GM19438 (cell line): ENCODE measurements around the gene C6orf62.
"Not testable (repeated sequence)": the region's sequence is repeated elsewhere in the genome, so short reads cannot be mapped to it uniquely, and the experiment has no call there.

Experiments
- ATAC-seq: cut with Tn5 transposase; IDR thresholded peaks from one replicate; pipeline ENCODE4 v1.9.1; 2021; ENCODE audit warnings: low read depth; ENCODE audit not compliant: unreplicated experiment

Gene C6orf62

DNA sequence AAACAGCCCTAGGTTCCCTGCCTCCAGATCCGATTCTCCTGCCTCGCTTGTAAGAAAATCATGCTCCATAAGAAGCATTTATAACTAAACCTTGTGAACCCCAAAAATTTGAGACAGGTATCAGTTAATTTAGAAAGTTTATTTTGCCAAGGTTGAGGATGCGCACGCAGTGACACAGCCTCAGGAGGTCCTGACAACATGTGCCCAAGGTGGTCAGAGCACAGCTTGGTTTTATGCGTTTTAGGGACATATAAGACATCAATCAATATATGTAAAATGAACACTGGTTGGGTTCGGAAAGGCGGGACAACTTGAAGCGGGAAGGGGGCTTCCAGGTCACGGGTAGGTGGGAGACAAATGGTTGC, 50.0 kb downstream of the C6orf62 start:
- no peak for ATAC-seq

DNA sequence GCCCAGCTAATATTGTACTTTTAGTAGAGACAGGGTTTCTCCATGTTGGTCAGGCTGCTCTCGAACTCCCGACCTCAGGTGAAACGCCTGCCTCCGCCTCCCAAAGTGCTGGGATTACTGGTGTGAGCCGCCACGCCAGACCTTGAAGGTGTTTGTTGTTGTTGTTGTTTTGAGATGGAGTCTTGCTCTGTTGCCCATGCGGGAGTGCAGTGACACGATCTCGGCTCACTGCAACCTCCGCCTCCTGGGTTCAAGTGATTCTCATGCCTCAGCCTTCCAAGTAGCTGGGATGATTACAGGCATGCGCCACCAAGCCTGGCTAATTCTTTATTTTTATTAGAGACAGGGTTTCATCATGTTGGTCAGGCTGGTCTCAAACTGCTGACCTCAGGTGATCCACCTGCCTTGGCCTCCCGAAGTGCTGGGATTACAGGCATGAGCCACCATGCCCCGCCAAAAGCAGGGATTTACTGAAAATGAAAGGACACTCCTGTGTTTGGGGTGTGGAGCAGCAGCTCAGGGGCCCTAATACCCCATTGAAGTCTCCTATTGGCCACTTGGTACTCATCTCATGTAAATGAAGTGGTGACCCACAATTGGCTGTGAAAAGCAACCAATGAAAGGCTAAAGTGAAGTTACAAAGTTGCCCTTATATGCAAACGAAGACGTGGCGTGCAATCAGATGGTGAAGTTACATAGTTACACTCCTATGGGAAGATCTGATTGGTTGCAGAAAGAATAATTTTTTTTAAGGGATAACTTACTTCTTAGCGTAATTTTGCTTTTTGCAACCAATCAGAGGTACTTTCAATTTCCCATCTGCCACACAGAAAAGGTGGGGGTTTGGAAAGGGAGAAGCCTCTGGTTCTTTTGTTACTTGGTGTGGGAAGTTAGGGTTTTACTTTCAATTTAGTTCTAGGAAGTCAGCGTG, 50.6 kb downstream of the C6orf62 start:
- not testable (repeated sequence) for ATAC-seq

DNA sequence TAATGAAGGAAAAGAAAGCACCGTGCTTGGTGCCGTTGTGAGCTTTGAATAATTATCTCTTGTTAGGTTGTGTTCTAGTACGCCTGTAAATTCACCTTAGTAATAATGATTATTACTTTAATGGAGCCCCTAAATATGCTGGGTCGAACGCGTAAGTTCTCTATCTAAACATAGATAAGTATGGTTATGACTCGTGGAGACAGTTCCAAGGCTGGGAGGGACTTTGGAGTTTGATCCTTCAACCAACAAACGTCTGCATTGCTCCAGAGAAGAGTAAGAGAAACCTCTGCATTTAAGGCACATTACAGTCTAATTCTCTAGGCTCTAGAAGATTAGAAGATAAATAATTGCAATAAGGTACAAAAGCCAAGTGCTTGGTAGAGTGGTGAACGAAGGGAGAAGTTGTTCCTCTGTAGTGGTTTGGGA, 51.6 kb downstream of the C6orf62 start:
- ATAC-seq, result no peak

DNA sequence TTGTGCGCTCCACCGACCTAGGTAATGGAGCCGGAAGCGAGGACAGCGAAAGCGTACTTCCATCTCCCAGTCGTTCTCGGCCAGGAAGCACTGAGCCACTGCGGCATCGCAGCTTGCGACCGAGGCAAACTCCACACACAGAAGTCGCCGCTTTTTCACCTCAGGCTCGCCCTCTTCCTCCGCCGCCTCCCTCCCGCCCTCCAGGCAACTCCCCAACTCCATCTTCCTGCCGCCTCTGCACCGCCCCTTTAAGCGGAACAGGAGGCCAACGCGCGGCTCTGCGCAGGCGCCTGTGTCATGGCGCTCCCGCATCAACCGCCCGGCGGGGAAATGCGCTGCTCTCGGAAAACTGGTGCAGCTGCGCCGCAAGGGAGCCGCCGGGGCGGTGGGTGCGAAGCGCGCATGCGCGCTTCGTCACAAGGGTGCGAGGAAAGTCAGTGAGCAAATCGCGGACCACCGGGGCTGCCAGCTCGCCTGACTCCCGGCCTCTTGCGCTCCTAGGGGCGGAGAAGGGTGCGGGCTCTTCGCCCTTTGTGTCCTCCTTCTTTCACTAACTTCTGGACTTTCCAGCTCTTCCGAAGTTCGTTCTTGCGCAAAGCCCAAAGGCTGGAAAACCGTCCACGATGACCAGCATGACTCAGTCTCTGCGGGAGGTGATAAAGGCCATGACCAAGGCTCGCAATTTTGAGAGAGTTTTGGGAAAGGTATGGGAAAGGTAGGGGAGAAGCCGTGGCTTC, 52.1 kb downstream of the C6orf62 start, which contains the start of the genes ACOT13 and TDP2:
Gene ACOT13 (plus strand): TSS at position 437 of the 737 bp plus-strand sequence. CDS start 187 bp downstream, at position 624.
Gene TDP2 (minus strand): TSS at position 259 of the 737 bp plus-strand sequence. CDS start 37 bp downstream, at position 222.
- ATAC-seq, result peak; percentile 93

DNA sequence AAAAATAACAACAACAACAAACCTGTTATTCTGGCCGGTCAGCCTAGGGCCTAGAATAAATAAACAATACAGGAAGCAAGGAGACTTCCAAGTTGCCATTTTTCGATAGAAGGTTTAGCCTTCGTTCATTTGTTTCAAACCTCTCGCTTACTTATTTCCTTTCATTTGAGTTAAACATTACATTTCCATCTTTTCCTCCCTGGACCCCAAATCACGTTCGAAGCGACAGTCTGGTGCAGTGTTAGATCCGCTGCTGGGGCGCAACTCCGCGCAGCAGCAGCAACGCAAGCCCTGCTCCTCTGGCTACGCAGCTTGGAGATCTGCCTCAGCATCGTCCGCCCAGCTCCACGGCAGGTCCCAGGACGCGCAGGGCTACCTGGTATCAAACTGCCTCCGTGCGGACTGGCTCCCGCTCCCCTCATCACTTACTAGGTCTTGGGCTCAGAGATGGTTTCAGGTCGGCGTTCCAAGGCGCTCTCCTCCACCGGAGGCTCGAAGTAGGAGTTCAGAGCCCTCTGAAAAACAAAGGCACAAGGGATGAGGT, 52.8 kb downstream of the C6orf62 start:
- ATAC-seq, result peak; percentile 39

DNA sequence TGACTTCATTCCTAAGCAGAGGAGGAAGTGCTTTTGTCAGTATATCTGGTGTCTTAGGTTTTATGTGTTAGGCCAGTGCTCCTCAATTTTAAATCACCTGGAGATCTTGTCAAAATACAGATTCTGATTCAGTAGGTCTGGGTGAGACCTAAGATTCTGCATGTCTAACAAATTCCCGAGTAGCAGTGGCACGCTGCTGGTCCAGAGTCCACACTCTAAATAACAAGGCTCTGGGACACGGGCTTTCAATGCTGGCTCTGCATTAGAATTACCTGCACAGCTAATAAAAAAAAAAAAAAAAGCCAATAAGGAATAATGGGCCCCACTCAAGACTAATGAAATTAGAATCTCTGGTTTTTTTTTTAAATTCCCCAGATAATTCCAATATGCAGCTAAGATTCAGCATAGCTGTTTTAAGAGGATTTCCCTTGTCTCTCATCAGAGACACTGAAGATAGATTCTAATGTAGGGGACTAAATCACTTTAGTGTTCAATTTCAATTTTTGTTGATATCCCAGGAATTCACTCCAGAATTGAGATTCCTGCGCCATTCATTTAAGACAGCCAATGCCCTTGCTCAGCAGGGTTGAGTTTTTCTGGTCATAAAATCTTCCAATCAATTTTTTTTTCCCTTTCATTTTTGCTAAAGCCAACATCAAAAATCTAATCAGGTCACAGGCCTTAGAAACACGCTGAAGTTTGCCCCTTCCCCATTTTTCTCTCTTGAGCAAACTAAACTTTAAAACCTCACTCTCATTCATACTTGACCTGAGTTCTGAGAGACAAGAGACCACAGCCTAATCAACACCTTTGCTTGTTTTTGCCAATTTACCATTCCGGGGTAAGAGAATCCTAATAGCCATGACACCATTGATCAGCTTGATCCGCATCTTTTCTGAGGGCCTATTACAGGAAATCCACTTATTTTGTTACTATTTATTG, 54.6 kb downstream of the C6orf62 start:
- no peak for ATAC-seq

DNA sequence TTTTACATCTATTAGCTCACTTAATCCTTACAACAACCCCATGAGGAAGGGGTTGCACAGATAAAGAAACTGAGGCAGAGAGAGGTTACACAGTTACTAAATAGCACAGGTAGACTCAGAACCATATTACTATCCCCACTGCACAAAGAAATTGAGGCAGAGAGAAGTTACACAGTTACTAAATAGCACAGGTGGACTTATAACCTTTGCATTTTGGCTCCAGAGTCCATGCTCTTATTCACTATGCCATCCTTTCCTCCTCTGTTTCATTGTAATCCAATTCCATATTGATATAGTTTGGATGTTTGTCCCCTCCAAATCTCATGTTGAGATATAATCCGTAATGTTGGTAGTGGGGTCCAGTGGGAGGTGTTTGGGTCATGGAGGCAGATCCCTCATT, 55.8 kb downstream of the C6orf62 start:
- ATAC-seq, result no peak

DNA sequence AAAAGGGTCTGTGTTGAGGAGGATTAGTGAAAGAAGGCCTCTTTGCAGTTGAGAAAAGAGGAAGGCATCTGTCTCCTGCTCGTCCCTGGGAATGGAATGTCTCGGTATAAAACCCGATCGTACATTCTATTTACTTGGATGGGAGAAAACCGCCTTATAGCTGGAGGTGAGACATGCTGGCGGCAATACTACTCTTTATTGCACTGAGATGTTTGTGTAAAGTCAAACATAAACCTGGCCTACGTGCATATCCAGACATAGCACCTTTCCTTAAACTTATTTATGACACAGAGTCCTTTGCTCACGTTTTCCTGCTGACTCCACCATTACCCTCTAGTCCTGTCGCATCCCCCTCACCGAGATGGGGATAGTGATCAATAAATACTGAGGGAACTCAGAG, 56.7 kb downstream of the C6orf62 start:
- no peak for ATAC-seq

DNA sequence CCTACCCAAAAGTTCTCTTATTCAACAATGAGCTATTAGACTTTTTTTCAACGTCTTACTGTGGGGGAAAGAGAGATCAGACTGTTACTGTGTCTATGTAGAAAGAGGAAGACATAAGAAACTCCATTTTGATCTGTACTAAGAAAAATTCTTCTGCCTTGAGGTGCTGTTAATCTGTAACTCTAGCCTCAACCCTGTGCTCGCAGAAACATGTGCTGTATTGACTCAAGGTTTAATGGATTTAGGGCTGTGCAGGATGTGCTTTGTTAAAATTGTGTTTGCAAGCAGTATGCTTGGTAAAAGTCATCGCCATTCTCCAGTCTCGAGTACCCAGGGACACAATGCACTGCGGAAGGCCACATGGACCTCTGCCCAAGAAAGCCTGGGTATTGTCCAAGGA, 57.2 kb downstream of the C6orf62 start:
- ATAC-seq, result not testable (repeated sequence)

DNA sequence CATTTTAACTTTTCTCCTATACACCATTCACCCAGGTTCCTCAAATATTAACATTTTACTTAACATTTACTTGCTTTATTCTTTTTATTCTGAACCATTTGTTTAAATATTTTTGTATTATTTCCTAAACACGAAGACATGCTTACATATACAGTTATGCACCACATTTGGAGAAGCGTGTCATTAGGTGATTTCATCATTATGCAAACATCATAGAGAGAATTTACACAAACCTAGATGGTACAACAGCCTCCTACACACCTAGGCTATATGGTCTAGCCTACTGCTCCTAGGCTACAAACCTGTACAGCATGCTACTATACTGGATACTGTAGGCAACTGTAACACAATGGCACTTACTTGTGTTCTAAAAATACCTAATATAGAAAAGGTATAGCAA, 58.8 kb downstream of the C6orf62 start:
- ATAC-seq, result no peak

DNA sequence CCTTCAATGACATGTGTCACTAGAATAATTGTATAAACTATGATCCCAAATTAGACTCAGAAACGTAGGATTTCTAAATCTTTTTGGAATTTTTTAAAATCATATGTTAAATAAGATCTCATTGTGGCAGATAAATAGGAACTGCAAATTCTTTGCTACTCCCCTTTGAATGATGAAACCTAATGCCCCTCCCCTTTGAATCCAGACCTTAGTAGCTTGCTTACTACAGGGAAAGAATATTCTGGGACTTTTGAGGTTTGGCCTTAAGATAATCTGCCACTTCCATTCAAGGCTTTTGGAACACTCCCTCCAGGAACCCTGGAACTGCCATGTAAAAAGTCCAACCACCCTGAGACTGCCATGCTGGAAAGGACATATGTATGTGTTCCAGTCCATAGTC, 59.4 kb downstream of the C6orf62 start:
- ATAC-seq, result no peak

DNA sequence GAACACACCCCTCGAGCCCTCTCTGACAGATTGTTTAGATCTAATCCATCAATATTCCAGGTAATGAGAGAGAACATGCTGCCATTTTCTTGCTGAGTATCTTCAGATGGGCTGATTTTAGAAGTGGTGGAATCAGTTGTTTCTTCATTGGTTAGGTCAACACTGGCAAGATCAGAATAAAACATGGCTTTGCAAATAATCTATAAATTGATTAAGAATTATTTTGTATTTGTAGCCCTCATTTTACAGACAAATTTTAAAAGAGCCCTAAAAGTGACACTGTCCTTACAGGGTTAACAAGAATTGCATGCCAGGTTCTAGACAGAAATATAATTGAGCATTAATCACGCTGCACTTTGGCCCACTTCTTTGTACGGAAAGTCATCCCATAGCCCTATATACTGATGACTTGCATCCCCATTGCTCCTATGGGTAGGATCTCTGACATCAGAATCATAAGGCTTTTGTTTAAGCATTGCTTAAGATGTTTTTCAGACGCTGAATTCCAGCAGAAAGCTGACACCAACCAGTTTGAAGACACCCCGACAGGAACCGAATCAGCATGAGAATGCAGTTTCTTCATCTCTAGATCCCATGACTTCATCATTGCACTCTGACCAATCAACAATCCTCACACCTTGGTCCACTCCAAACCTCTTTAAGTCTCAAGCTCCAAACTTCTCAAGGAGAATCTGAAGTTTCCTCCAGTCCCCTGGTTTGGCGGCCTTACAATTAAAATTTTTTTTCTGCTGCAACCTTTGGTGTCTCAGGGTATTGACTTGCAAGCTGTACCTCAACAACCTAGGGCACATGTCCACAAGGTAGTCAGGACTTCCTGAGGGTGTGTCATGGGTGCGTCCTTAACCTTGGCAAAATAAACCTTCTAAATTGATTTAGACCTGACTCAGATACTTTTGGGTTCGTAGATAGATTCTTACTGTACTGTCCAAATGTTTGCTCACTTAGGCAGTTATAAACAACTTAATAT, 60.1 kb downstream of the C6orf62 start:
- no peak for ATAC-seq

DNA sequence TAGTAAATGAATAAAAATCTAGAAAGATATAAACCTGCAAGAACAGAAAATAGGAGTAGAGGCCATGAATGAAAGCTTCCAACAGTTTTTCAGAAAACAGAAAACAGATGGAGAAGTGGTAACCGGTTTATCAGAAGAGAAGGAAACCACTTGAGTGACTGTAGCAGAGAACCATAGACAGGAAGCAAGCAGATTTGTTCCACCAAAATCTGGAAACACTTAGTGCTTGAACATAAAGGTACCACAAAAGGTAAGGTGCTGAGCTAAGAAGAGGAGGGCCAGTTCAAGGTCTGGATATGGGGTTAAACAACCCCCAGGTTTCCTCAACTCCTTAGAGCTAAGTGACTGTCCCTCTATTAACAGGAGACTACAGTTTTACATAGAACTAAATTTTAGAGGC, 63.7 kb downstream of the C6orf62 start:
- ATAC-seq, result no peak
